ENCODE results near the gene DCD.

Gene DCD

GRCh38 chr12:54603872-54604271 lies 44.3 kb downstream of the DCD start:
- Histone ChIP-seq H3K4me2 (no peak overlapping the region), H4K20me1 (no peaks in the 10 kb centered on the region), H3K9me3 (replicated peaks in 1 of 11) (no peaks in the 10 kb centered on the region), H3K4me3 (no peak overlapping the region), H3K4me1 (peaks cover 0 to 4% (median 0%) of the 10 kb centered on the region in 10 experiments; a peak in 2 of 20 replicates), H3K27ac (peak overlapping the region in 1 of 11 experiments; percentile 33; a peak in 1 of 22 replicates), H3K9ac (no peak overlapping the region), H3K27me3 (no peaks in the 10 kb centered on the region), H3K36me3 (no peaks in the 10 kb centered on the region)
- no peak for TF ChIP-seq Cebpa-rat (IDR thresholded peaks at IDR 0.05)

- no peak overlapping the region for H3K4me2 ChIP-seq
- no peak for TF ChIP-seq Cebpa-rat (IDR thresholded peaks at IDR 0.05)
- no peaks in the 10 kb centered on the region for H4K20me1 ChIP-seq
- peak overlapping the region in 1 of 11 experiments; percentile 33; a peak in 1 of 22 replicates for H3K27ac ChIP-seq
- no peak overlapping the region for H3K9ac ChIP-seq
- no peak overlapping the region for H3K4me3 ChIP-seq
- H3K36me3 ChIP-seq = no peaks in the 10 kb centered on the region
- no peaks in the 10 kb centered on the region for H3K9me3 ChIP-seq (replicated peaks in 1 of 11)
- H3K4me1 ChIP-seq = peaks cover 0 to 4% (median 0%) of the 10 kb centered on the region in 10 experiments; a peak in 2 of 20 replicates
- no peaks in the 10 kb centered on the region for H3K27me3 ChIP-seq
Observed at GRCh38 chr12:54603173-54603814, 44.9 kb downstream of the DCD start.

- no peak for TF ChIP-seq Cebpa-rat (IDR thresholded peaks at IDR 0.05)
- Histone ChIP-seq H3K4me1 (peaks cover 0 to 4% (median 0%) of the 10 kb centered on the region in 10 experiments; a peak in 2 of 20 replicates), H3K9ac (no peak overlapping the region), H4K20me1 (no peaks in the 10 kb centered on the region), H3K27ac (no peak overlapping the region), H3K36me3 (no peaks in the 10 kb centered on the region), H3K4me2 (no peak overlapping the region), H3K4me3 (no peak overlapping the region), H3K27me3 (no peaks in the 10 kb centered on the region), H3K9me3 (replicated peaks in 1 of 11) (no peaks in the 10 kb centered on the region)
Observed at GRCh38 chr12:54602661-54603060, 45.5 kb downstream of the DCD start.

DNA sequence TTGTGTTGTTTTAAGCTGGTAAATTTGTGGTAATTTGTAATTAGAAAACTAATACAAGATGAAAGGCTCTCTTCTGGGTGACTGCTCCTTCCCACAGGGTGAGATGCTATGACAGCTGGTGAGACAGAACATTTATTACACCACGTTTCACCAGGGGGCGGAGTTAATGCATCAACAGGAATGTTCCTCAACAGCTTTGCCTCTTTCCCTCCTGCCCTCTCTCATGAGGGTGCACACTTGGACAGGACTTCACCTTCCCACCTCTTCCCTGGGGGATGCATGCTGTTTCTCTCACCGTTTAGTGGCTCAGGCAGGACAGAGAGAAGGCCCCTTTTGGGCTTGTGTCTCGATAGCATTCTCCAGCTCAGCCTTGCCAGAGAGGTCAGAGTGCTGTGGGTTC lies 46.3 kb downstream of the DCD start:
- H3K4me3 ChIP-seq = no peak overlapping the region
- H3K4me2 ChIP-seq = no peak overlapping the region
- no peak overlapping the region for H3K27ac ChIP-seq
- H3K27me3 ChIP-seq = no peaks in the 10 kb centered on the region
- H3K9me3 ChIP-seq (replicated peaks in 1 of 11) = no peaks in the 10 kb centered on the region
- no peak for TF ChIP-seq Cebpa-rat (IDR thresholded peaks at IDR 0.05)
- H3K4me1 ChIP-seq = peaks cover 0 to 4% (median 0%) of the 10 kb centered on the region in 10 experiments; a peak in 2 of 20 replicates
- H3K36me3 ChIP-seq = no peaks in the 10 kb centered on the region
- H4K20me1 ChIP-seq = no peaks in the 10 kb centered on the region
- no peak overlapping the region for H3K9ac ChIP-seq

- Histone ChIP-seq H3K4me3 (no peak overlapping the region), H3K4me2 (no peak overlapping the region), H3K9me3 (replicated peaks in 1 of 11) (no peaks in the 10 kb centered on the region), H4K20me1 (no peaks in the 10 kb centered on the region), H3K4me1 (peaks cover 0 to 4% (median 0%) of the 10 kb centered on the region in 10 experiments; a peak in 7 of 20 replicates), H3K9ac (no peak overlapping the region), H3K27me3 (no peaks in the 10 kb centered on the region), H3K27ac (no peak overlapping the region), H3K36me3 (no peaks in the 10 kb centered on the region)
- no peak for TF ChIP-seq Cebpa-rat (IDR thresholded peaks at IDR 0.05)
Observed at GRCh38 chr12:54598970-54599369, 49.2 kb downstream of the DCD start.

GRCh38 chr12:54596526-54596946 lies 51.6 kb downstream of the DCD start:
- Histone ChIP-seq H3K27me3 (no peaks in the 10 kb centered on the region), H4K20me1 (peaks cover 0 to 5% (median 0%) of the 10 kb centered on the region in 11 experiments; a peak in 1 of 22 replicates), H3K4me3 (no peak overlapping the region), H3K4me2 (no peak overlapping the region), H3K9me3 (replicated peaks in 1 of 11) (no peaks in the 10 kb centered on the region), H3K36me3 (no peaks in the 10 kb centered on the region), H3K27ac (no peak overlapping the region), H3K4me1 (peaks cover 0 to 24% (median 10%) of the 10 kb centered on the region in 10 experiments; a peak in 11 of 20 replicates), H3K9ac (no peak overlapping the region)
- TF ChIP-seq Cebpa-rat (IDR thresholded peaks at IDR 0.05) = no peak

DNA sequence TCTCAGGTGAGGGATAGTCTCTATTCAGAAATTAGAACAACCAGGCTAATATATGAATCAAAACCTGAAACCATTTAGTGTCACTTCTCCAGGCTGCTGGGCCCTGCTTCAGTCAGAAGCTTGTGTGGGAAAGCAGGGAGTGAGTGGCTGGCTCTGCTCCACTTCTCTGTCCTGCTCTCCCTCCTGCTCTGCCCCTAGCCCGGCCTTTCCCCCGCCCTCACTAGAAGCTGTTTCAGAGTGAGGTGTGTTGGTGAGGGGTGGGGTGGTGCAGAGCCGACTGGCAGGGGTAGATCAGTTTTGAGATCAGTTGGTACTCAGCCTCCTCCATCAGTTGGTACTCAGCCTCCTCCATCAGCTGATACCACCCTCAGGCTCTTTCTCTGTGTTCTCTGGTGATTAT lies 52.7 kb downstream of the DCD start:
- peaks cover 0 to 5% (median 0%) of the 10 kb centered on the region in 11 experiments; a peak in 1 of 22 replicates for H4K20me1 ChIP-seq
- H3K4me1 ChIP-seq = peaks cover 0 to 24% (median 10%) of the 10 kb centered on the region in 10 experiments; a peak in 11 of 20 replicates
- TF ChIP-seq Cebpa-rat (IDR thresholded peaks at IDR 0.05) = no peak
- peaks cover 0 to 7% (median under 1%) of the 10 kb centered on the region in 11 experiments; a peak in 5 of 22 replicates for H3K27me3 ChIP-seq
- no peak overlapping the region for H3K4me3 ChIP-seq
- H3K27ac ChIP-seq = no peak overlapping the region
- no peak overlapping the region for H3K4me2 ChIP-seq
- no peak overlapping the region for H3K9ac ChIP-seq
- H3K9me3 ChIP-seq (replicated peaks in 1 of 11) = no peaks in the 10 kb centered on the region
- no peaks in the 10 kb centered on the region for H3K36me3 ChIP-seq
